HG03196 (cell line): ENCODE measurements around the gene NFATC3.

ENCODE experiments used
- ATAC-seq: cut with Tn5 transposase; IDR thresholded peaks from one replicate; pipeline ENCODE4 v1.9.1; 2021; ENCODE audit not compliant: unreplicated experiment

NFATC3 gene

GRCh38 chr16:68183046-68183445 lies 97.9 kb downstream of the NFATC3 start:
- ATAC-seq, result no peak

GRCh38 chr16:68186877-68187276 lies 101.7 kb downstream of the NFATC3 start:
- no peak for ATAC-seq

- ATAC-seq, result no peak
Measured at GRCh38 chr16:68187505-68187904, 102.3 kb downstream of the NFATC3 start.

GRCh38 chr16:68188170-68188569 lies 103.0 kb downstream of the NFATC3 start:
- ATAC-seq, result no peak

GRCh38 chr16:68190081-68190480 lies 104.9 kb downstream of the NFATC3 start:
- ATAC-seq, result no peak

- ATAC-seq, result no peak
Measured at GRCh38 chr16:68190736-68191510, 105.8 kb downstream of the NFATC3 start.

- no peak for ATAC-seq
Measured at GRCh38 chr16:68194251-68194650, 109.1 kb downstream of the NFATC3 start.

GRCh38 chr16:68197250-68197649 lies 112.1 kb downstream of the NFATC3 start:
- ATAC-seq, result no peak

- peak; percentile 59 for ATAC-seq
Measured at GRCh38 chr16:68200088-68200783, 115.1 kb downstream of the NFATC3 start.

- no peak for ATAC-seq
Measured at GRCh38 chr16:68202091-68202519, 116.9 kb downstream of the NFATC3 start.

- ATAC-seq, result no peak
Measured at GRCh38 chr16:68206245-68206644, 121.1 kb downstream of the NFATC3 start.

GRCh38 chr16:68214726-68215125 lies 129.6 kb downstream of the NFATC3 start:
- no peak for ATAC-seq

GRCh38 chr16:68215302-68215701 lies 130.1 kb downstream of the NFATC3 start:
- no peak for ATAC-seq

GRCh38 chr16:68216240-68216639 lies 131.1 kb downstream of the NFATC3 start:
- no peak for ATAC-seq

- ATAC-seq, result no peak
Measured at GRCh38 chr16:68217506-68217905, 132.3 kb downstream of the NFATC3 start.

- no peak for ATAC-seq
Measured at GRCh38 chr16:68219725-68220351, 134.7 kb downstream of the NFATC3 start.

GRCh38 chr16:68223072-68223471 lies 137.9 kb downstream of the NFATC3 start:
- ATAC-seq, result no peak

GRCh38 chr16:68226116-68226515 lies 140.9 kb downstream of the NFATC3 start:
- ATAC-seq, result no peak

GRCh38 chr16:68227183-68227793 lies 142.1 kb downstream of the NFATC3 start:
- ATAC-seq, result no peak

GRCh38 chr16:68227850-68228553 lies 142.8 kb downstream of the NFATC3 start:
- no peak for ATAC-seq

- ATAC-seq, result no peak
Measured at GRCh38 chr16:68228652-68229051, 143.5 kb downstream of the NFATC3 start.
